Measurements from ENCODE around the gene KRT24.

DNA sequence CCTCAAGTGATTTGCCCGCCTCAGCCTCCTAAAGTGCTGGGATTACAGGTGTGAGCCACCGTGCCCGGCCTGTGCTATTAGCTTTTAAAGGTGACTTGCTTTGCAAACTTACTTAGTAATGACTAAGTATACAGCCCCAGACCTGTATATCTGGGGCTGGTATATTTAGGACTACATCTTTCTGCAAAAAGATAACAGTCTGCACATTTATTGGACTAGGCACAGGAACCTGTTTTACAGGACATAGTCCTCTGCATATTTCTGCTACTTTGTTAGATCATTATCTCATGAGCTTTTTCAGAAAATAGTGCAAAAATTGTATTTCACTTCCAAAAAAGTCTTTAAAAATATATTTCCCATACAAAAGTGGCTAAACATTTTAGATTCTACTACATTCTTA, 1.3 kb downstream of the KRT24 start:
- TF ChIP-seq POLR2AphosphoS5 (IDR thresholded peaks at IDR 0.05; ENCODE audit: low read depth, low read length): no peak
- TF ChIP-seq, protein P1, sequence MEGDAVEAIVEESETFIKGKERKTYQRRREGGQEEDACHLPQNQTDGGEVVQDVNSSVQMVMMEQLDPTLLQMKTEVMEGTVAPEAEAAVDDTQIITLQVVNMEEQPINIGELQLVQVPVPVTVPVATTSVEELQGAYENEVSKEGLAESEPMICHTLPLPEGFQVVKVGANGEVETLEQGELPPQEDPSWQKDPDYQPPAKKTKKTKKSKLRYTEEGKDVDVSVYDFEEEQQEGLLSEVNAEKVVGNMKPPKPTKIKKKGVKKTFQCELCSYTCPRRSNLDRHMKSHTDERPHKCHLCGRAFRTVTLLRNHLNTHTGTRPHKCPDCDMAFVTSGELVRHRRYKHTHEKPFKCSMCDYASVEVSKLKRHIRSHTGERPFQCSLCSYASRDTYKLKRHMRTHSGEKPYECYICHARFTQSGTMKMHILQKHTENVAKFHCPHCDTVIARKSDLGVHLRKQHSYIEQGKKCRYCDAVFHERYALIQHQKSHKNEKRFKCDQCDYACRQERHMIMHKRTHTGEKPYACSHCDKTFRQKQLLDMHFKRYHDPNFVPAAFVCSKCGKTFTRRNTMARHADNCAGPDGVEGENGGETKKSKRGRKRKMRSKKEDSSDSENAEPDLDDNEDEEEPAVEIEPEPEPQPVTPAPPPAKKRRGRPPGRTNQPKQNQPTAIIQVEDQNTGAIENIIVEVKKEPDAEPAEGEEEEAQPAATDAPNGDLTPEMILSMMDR (IDR thresholded peaks at IDR 0.05): no peak
- TF ChIP-seq, protein P2, sequence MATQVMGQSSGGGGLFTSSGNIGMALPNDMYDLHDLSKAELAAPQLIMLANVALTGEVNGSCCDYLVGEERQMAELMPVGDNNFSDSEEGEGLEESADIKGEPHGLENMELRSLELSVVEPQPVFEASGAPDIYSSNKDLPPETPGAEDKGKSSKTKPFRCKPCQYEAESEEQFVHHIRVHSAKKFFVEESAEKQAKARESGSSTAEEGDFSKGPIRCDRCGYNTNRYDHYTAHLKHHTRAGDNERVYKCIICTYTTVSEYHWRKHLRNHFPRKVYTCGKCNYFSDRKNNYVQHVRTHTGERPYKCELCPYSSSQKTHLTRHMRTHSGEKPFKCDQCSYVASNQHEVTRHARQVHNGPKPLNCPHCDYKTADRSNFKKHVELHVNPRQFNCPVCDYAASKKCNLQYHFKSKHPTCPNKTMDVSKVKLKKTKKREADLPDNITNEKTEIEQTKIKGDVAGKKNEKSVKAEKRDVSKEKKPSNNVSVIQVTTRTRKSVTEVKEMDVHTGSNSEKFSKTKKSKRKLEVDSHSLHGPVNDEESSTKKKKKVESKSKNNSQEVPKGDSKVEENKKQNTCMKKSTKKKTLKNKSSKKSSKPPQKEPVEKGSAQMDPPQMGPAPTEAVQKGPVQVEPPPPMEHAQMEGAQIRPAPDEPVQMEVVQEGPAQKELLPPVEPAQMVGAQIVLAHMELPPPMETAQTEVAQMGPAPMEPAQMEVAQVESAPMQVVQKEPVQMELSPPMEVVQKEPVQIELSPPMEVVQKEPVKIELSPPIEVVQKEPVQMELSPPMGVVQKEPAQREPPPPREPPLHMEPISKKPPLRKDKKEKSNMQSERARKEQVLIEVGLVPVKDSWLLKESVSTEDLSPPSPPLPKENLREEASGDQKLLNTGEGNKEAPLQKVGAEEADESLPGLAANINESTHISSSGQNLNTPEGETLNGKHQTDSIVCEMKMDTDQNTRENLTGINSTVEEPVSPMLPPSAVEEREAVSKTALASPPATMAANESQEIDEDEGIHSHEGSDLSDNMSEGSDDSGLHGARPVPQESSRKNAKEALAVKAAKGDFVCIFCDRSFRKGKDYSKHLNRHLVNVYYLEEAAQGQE (IDR thresholded peaks at IDR 0.05; ENCODE audit: insufficient read depth in 1 of 2, low read depth in 2 of 2, low read length in 1 of 2): no peak

Measured in Panc1 (cell line).